Body of pancreas (tissue), 4 donors: ENCODE data around the gene CFAP90. TPM values are rescaled to one million over a fixed set of nuclear protein-coding genes. Genes with fewer than 3 reads are reported as not detected.

Experiments used
- ATAC-seq: fragments of 150-250 bp; one replicate; pipeline ENCODE4 v1.9.1; 2016
- DNase-seq, 4 donors: peaks; one replicate each; pipeline ENCODE4 v3.0.0-alpha.2; 2019
- H3K27ac ChIP-seq, 4 donors: fragments of 200-600 bp; sonication (generic); 1 replicate in 3 of 4; 2 replicates in 1 of 4; pipeline versions ENCODE4 v1.5.1 to v1.6.1; 2016 to 2019; ENCODE audit warnings: mild to moderate bottlenecking in 1 of 4, mixed read lengths in 1 of 4, moderate library complexity in 1 of 4
- H3K27me3 ChIP-seq, 2 donors: fragments of 200-600 bp; sonication (generic); one replicate each; pipeline ENCODE4 v1.6.0; 2016; ENCODE audit warnings: mild to moderate bottlenecking in 1 of 2
- H3K36me3 ChIP-seq, 2 donors: fragments of 200-600 bp; sonication (generic); replicated peaks in 1 of 2; 2 replicates each; pipeline ENCODE4 v1.5.1; 2016; ENCODE audit warnings: low read depth in 2 of 2; ENCODE audit not compliant: insufficient read depth in 1 of 2
- H3K4me1 ChIP-seq: fragments of 200-600 bp; sonication (generic); one replicate; pipeline ENCODE4 v1.6.0; 2016
- H3K4me3 ChIP-seq, 2 donors: fragments of 200-600 bp; sonication (generic); 1 replicate in 1 of 2; 2 replicates in 1 of 2; pipeline ENCODE4 v1.5.1; 2016 to 2019
- H3K9me3 ChIP-seq, 3 donors: fragments of 200-600 bp; sonication (generic); 1 replicate in 2 of 3; 2 replicates in 1 of 3; pipeline ENCODE4 v1.5.1; 2016
- CTCF ChIP-seq, 7 experiments: fragments of 450-650 bp in 4 of 7; fragments of 200-600 bp in 3 of 7; sonication (generic) in 3 of 7; IDR thresholded peaks; one replicate each; pipeline ENCODE4 v1.5.1; 2016 to 2019; ENCODE audit warnings: antibody characterized with exemption in 7 of 7
- POLR2A ChIP-seq, 3 donors: fragments of 450-650 bp; IDR thresholded peaks; one replicate each; pipeline ENCODE4 v1.6.1; 2016; ENCODE audit warnings: antibody characterized with exemption in 3 of 3, mild to moderate bottlenecking in 2 of 3
- WGBS, 2 donors: methylation state at CpG; one replicate each; pipeline ENCODE4 v1.1.5; 2017; 5-methylcytosine and 5-hydroxymethylcytosine counted together
- intact Hi-C: fragments of 100-400 bp; cut with DNase I; formaldehyde crosslinking; loops from one replicate; pipeline ENCODE4 v1.15.1; 2023
- total RNA-seq, 2 donors: library from RNA; depleted of rRNA; stranded (reverse); fragments of >200 nt; gene quantifications; one replicate each; pipeline ENCODE4 v1.1.0, GENCODE V29; 2016

Gene CFAP90, protein sequence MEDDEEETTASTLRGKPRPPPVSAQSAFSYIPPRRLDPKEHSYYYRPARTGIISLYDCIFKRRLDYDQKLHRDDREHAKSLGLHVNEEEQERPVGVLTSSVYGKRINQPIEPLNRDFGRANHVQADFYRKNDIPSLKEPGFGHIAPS
- total RNA-seq, result 10 to 100 TPM in 1 of 2 donors, under 1 TPM in 1; 0.52 to 10.2 TPM

GRCh38 chr5:7850395-7851239 lies at the start of gene CFAP90:
CFAP90 (minus strand) TSS chr5:7851133; CDS start chr5:7851021, 112 bp downstream.
- TF ChIP-seq CTCF (IDR thresholded peaks at IDR 0.05) (peak in 6 of 7 experiments; percentile 13 to 64 (median 44)), POLR2A (IDR thresholded peaks at IDR 0.05) (peak in 2 of 3 donors; percentile 25)
- WGBS, 2 donors, result 0 to 5% methylated on average over 14 to 45 of the region's 76 CpGs
- intact Hi-C loops, result no loop called here
- peak within 1 kb of the TSS; percentile 47 to 67 (median 65) for H3K27ac ChIP-seq
- H3K4me3 ChIP-seq, result peak within 1 kb of the TSS; percentile 2 to 19
- DNase-seq (peak; percentile 75 to 86 (median 77)), ATAC-seq (peak; percentile 71)
- H3K27me3 ChIP-seq, result no peaks in the 10 kb centered on the region
- peaks cover 20% of the 10 kb centered on the region for H3K4me1 ChIP-seq
- H3K9me3 ChIP-seq, result no peaks in the 10 kb centered on the region
- no peaks in the 10 kb centered on the region for H3K36me3 ChIP-seq

DNA sequence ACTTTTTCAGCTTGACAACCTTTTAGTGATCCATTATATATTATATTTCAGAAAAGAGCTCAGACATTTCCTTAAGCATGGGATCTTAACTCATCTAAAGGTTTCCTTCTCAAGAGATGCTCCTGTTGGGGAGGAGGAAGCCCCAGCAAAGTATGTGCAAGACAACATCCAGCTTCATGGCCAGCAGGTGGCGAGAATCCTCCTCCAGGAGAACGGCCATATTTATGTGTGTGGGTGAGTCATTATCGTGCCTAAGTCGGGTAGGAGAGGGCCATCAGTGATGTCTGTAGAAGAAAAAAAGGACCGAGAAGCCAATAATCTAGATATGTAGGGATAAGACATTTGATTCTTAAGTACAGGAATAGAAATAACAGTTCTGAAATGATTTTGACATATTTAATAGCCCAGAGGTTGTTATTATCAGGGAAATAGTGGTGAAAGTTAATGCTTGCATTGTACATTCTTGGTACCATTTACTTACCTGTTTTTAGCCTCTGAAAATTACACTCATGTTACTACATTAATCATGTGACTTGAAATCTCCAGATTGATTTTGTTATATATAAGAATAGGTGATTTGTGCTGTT lies 46.2 kb upstream of the CFAP90 start:
- H3K4me1 ChIP-seq, result no peaks in the 10 kb centered on the region
- DNase-seq (peak in 1 of 4 donors; percentile 15), ATAC-seq (no peak)
- peaks cover 8 to 30% of the 10 kb centered on the region in 2 donors for H3K36me3 ChIP-seq
- H3K27ac ChIP-seq, result no peak overlapping the region
- TF ChIP-seq CTCF (IDR thresholded peaks at IDR 0.05), result peak in 2 of 7 experiments; percentile 8 to 10
- no peak for TF ChIP-seq POLR2A (IDR thresholded peaks at IDR 0.05)
- 77 to 78% methylated on average over 5 of the region's 5 CpGs for WGBS, 2 donors
- no peaks in the 10 kb centered on the region for H3K27me3 ChIP-seq
- no peak overlapping the region for H3K4me3 ChIP-seq
- H3K9me3 ChIP-seq, result no peaks in the 10 kb centered on the region
- intact Hi-C loops, result no loop called here

DNA sequence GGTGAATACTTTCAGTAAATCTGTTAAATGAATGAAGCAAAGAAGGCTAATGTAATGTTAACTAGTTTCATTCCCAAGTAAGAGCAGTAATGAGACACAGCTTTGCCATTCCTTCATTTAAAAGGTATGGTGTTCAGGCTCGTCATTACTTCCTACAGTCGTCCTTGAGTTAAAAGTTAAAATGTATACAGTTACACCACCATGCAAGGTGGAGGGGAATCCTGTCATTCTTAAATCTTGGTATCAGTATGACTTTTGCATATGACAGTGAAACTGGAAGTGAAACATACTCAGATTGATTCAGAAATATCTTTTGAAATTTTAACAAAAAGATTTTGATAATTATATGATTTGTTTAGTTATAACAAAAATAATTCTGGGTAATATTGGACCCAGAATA lies 43.9 kb upstream of the CFAP90 start:
- no peak for TF ChIP-seq POLR2A (IDR thresholded peaks at IDR 0.05)
- no peak for TF ChIP-seq CTCF (IDR thresholded peaks at IDR 0.05)
- Histone ChIP-seq H3K36me3 (peaks cover 8 to 30% of the 10 kb centered on the region in 2 donors), H3K27ac (no peak overlapping the region), H3K27me3 (no peaks in the 10 kb centered on the region), H3K4me1 (no peaks in the 10 kb centered on the region), H3K4me3 (no peak overlapping the region), H3K9me3 (no peaks in the 10 kb centered on the region)
- 64 to 76% methylated on average over 2 of the region's 2 CpGs for WGBS, 2 donors
- intact Hi-C loops, result no loop called here
- ATAC-seq (no peak), DNase-seq (no peak)

DNA sequence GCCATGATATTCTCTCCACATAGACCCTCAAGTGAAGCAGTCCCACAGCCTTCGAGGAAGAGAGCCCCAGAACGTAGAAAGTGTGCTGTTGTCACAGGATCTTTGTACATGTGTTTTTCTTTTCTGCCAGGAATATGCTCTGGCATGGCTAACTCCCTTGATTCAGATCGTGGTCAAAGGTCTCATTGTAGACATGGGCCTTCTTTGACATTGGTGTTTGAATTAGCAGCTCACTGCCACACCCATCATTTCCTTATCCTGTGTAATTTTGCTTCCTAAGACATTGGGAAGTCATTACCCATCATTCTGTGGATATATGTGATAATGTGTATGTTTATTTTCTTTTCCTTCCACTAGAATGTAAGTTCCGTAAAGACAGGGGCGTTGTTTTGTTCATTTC lies 43.5 kb upstream of the CFAP90 start:
- no peak for ATAC-seq

More for the DNA sequence above, 43.5 kb upstream of the CFAP90 start:
- Histone ChIP-seq H3K36me3 (peaks cover 8 to 31% of the 10 kb centered on the region in 2 donors), H3K27ac (no peak overlapping the region), H3K27me3 (no peaks in the 10 kb centered on the region), H3K4me3 (no peak overlapping the region), H3K9me3 (no peaks in the 10 kb centered on the region), H3K4me1 (no peaks in the 10 kb centered on the region)
- intact Hi-C loops, result no loop called here
- TF ChIP-seq POLR2A (IDR thresholded peaks at IDR 0.05), result no peak
- no peak for TF ChIP-seq CTCF (IDR thresholded peaks at IDR 0.05)
- 75 to 84% methylated on average over 5 of the region's 5 CpGs for WGBS, 2 donors
- DNase-seq, result no peak
